GM21526 (cell line): ENCODE results near the gene PGPEP1.

Experiments
- ATAC-seq: cut with Tn5 transposase; IDR thresholded peaks from one replicate; pipeline ENCODE4 v1.9.1; 2021; ENCODE audit warnings: moderate library complexity; ENCODE audit not compliant: unreplicated experiment, low FRiP score

The PGPEP1 gene

DNA sequence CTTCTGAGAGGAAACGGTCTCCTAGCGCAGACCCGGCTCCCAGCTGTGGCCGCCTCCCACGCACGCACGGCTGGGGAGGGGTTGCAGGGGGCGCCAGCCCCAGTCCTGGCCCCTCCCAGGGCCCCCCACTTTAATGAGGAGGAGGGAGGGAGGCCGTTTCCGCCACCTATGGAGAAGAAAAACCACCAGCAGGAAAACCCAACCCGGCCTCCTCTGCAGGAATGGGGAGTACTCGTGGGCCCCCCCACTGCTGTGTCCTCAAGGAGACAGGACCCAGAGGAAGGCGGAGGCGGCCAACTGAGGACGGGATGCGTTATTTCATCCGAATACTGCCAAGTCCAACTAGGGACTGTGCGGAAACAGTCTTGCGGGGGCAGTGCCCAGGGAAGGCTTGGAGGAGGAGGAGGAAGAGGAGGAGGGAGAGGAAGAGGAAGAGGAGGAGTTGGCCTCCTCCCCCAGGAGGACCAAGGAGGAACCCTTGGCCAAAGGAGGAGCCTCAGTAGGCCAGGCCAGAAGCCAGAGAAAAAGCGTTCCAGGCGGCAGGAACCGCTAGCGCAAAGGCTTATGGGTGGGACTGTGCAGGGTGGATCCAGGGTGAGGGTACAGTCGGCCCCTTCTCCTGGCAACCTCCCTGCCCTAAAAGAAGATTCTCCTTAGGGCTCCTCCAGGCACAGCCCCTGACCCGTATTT, 74.9 kb downstream of the PGPEP1 start:
- no peak for ATAC-seq

DNA sequence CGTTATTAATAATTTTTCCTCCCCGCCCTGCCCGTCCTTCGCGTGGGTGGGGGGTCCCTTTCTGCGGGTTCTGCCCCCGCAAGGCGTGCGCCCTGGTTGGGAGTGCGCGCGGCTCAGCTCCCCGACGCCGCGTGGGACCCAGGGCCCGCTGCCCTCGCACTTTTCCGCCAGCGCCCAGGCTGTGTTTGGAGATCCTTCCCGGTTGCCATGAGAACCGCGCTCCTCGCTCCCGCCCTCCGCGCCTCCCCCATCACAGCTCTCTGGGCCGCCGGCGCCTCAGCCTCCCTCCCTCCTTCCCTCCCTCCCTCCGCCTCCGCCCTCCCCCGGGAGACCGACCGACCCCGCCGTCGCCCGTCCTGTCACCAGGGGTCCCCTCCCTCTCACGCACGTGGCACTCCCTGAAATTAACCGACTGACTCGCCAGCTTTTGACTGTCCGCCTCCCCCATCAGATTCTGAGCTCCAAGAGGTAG, 76.4 kb downstream of the PGPEP1 start:
- ATAC-seq, result no peak

DNA sequence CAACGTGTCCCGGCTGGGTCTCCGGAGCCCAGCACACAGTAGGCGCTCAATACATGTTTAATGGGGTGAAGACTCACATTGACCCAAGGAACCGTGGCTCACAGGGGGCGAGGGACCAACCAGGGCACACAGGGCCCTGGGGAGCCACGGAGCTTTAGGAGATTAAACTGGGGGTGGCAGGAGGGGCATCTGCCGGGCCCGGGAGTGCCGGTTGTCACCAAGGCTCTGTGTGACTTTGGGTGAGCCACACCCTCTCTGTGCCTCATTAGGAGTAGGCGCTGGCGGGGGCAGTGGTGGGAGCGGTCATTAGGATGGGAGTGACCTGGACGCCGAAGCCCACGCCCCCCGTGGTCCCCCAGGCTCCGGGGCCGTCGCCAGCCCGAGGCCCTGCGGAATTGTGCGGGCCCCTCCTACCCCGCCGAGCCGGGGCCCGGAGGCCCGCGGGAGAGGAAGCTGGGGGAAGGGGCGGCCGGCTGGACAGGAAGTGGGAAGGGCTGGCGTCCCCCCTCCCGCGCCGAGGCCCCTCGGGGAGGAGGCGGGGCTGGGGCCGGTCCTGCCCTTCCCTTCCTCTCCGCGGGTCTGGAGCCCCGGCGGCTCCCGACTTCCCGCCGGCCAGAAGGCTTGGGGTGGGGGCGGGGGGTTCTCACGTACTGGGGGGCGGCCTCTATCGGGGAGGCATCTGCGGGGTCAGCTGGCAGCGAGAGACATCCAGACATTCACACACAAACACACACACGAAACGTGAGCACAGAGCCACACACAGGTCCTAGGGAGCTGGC, 77.0 kb downstream of the PGPEP1 start:
- no peak for ATAC-seq

DNA sequence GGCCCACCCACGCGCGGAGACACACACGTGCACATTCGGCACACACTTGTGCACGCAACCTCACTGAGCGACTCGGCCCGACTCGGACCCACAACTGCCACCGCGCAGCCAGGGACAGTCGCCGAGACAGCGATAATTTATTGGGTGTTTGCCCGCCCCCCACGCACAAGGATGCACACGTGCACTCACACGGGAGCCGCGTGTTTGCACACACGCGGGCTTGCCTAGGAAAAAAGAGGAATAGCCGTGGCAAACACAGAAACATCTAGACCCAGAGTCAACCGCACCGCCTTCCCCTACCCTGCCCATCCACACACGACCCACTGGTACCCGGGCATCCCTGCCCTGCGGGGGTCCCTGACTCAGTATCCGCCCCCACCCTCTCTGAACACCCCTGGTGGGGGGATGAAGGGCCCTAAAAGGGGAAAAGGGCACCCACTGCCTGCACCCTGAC, 77.7 kb downstream of the PGPEP1 start:
- ATAC-seq, result no peak

DNA sequence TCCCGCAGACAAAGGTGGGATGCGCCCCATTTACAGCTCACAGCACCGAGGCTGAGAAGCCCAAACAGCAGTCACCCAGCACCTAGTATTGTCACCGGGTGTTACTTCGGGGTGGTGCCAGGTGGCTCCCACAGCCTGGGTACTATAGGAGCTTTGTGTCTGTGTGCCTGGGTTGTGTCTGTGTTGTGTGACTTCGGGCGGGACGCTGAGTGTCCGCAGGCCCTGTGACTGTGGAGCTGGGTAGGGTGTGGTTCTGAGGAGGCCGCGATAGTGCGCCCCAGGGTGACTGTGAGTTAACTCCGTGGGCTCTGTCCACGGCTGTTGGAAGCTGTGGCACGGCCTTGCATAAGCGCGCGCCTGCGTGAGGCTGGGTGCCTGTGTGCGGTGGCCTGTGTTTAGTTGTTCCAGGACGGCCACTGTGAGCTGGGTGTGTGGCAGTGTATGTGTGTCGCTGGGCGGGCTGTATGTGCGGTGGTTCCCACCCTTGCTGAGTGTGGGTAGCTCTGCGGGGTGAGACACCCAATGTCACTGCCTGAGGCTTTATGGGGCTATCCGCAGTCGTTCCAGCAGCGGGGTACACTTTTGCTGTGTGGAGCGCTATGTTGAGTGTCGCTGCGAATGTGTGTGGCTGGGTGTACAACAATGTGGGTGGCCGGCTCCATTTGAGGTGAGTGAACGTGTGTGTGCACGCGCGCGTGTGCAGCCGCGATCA, 78.2 kb downstream of the PGPEP1 start:
- ATAC-seq, result no peak

DNA sequence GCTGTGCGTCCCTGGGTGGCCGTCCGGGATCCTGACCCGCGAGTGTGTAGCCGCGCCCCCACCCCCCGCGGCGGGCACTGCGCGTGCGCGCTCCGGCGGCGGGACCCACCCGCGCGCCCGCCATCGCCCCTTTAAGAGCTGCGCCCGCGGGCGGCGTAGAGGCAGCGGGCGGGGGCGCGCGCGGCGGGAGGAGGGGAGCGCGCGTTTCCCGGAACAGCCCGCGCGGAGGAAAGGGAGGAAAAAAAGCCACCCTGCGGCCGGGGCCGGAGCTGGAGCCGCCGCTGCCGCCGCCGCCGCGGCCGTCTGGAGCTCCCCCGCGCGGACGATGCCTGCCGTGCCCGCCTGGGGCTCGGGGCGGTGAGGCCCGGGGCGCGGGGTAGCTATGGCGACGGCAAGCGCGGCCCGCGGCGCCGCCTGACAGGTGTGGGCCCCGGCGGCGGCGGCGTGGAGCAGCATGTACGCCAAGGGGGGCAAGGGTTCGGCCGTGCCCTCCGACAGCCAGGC, 78.8 kb downstream of the PGPEP1 start, which contains the start of gene SSBP4:
SSBP4 (plus strand) TSS at position 204 of the 504 bp plus-strand sequence; CDS start at position 455, 251 bp downstream.
- peak; percentile 29 for ATAC-seq
